ENCODE data around the gene KCNH6.

DNA sequence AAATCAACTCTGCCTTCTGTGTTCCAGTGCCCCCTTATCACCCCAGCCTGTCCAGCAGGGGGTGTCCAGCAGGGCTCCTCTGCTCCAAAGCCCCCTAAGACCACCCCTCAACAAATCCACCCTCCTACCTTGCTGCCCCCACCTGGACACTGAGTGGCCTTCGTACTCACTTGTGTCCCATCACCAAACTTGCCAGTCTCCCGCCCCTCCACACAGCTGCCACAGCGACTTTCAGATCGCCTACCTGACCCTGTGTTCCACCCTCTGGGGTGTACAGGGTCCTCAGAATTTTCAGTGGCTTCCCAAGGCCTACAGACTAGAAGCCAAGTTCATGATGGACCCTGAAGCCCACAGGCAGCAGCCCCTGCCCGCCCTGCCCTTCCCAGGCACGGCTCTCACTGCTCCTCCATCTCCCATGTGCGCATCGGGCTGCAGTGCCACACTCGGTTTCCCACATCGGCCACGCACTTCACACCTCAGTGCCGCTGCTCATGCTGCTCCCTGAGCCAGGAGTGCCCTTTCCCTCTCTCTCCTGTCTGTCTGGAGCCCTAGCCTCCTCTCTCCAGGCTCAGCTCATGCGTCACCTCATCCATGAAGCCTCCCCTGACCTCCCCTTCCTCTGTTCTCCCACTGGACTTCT is 11.8 kb downstream of the KCNH6 start:
- no peak for TF ChIP-seq CTCF (IDR thresholded peaks at IDR 0.05; ENCODE audit: borderline replicate concordance, extremely low read depth, low read length, poor library complexity, severe bottlenecking)
- TF ChIP-seq EZH2 (IDR thresholded peaks at IDR 0.05; ENCODE audit: borderline replicate concordance, low read depth, low read length, severe bottlenecking), result no peak

Measured in DND-41 (cell line).